ENCODE measurements around the gene ZNF507. TPM values are rescaled to one million over a fixed set of nuclear protein-coding genes. Genes with fewer than 3 reads are reported as not detected.

The ZNF507 gene
- 10 to 100 TPM; 27.1 to 29.8 TPM for total RNA-seq

GRCh38 chr19:32345261-32346207 lies at the start of gene ZNF507:
TSS of gene ZNF507 (plus strand) at chr19:32345610. CDS start at chr19:32352831, 7,221 bp downstream.

GRCh38 chr19:32405431-32406160 lies 60.2 kb downstream of the ZNF507 start, which contains the start of gene DPY19L3:
TSS of gene DPY19L3 (plus strand) at chr19:32405770. CDS start at chr19:32408254, 2,484 bp downstream.

Other genes with a start within 250 kb of the ZNF507 start
- 10 to 100 TPM; 11.6 to 12.3 TPM for gene DPY19L3, start 60.2 kb downstream of the ZNF507 start, total RNA-seq
- gene PDCD5, start 235.6 kb downstream of the ZNF507 start, total RNA-seq, result 100 to 1,000 TPM; 106 to 107 TPM

Data from activated naive CD4-positive, alpha-beta T cell treated with anti-CD3 and anti-CD28 coated beads, Interleukin-2, amount 10 ng/mL, durations not matched to agents 5 hours and 36 hours (primary cell).